ENCODE results near the gene HAL. TPM values are rescaled to one million over a fixed set of nuclear protein-coding genes. Genes with fewer than 3 reads are reported as not detected.

Gene HAL
- total and polyA plus RNA-seq, 2 of the 13 experiments (the other 11 are each of a cell fraction or from before 2014, with no cell fraction given), result 0.89 to 37.8 TPM

- TF ChIP-seq NONO (IDR thresholded peaks at IDR 0.05) (no peak), NONO (CRISPR knock-in tag; conservative IDR thresholded peaks at IDR 0.05) (peak; percentile 50; the same call in 1 of the 2 replicates), ZBTB33 (CRISPR knock-in tag; IDR thresholded peaks at IDR 0.05) (peak; percentile 30; the same call in 1 of the 2 replicates), AGO1 (IDR thresholded peaks at IDR 0.05; ENCODE audit: low read depth, low read length, poor library complexity, severe bottlenecking) (no peak), POLR2A (IDR thresholded peaks at IDR 0.05; ENCODE audit: insufficient read depth in 1 of 2, low read depth in 2 of 2, low read length in 2 of 2) (peak in 1 of 2 experiments; percentile 48; a peak in 1 of 4 replicates), KAT7 (CRISPR knock-in tag; IDR thresholded peaks at IDR 0.05; ENCODE audit: borderline replicate concordance) (no peak), HES4 (CRISPR knock-in tag; IDR thresholded peaks at IDR 0.05; ENCODE audit: borderline replicate concordance) (peak; percentile 22; the same call in 1 of the 2 replicates), WIZ (CRISPR knock-in tag; IDR thresholded peaks at IDR 0.05) (0 out of 2 replicates have a peak, but pooled peaks have one; percentile 6), SMAD1 (CRISPR knock-in tag; IDR thresholded peaks at IDR 0.05; ENCODE audit: borderline replicate concordance, low read depth) (peak; percentile 14; the same call in 1 of the 2 replicates), SPEN (CRISPR knock-in tag; IDR thresholded peaks at IDR 0.05; ENCODE audit: low read depth) (0 out of 2 replicates have a peak, but pooled peaks have one; percentile 7), REST (IDR thresholded peaks at IDR 0.05; ENCODE audit: borderline replicate concordance in 1 of 2, low read depth in 1 of 2, low read length in 2 of 2) (no peak), KDM5B (CRISPR knock-in tag; IDR thresholded peaks at IDR 0.05; ENCODE audit: borderline replicate concordance) (peak; percentile 89), HMGXB4 (CRISPR knock-in tag; IDR thresholded peaks at IDR 0.05; ENCODE audit: borderline replicate concordance in 1 of 2, low read depth in 1 of 2) (peak in 1 of 2 experiments; percentile 7; a peak in 1 of 4 replicates), ZFP91 (CRISPR knock-in tag; IDR thresholded peaks at IDR 0.05; ENCODE audit: borderline replicate concordance) (peak; percentile 53; the same call in 1 of the 2 replicates), SP2 (CRISPR knock-in tag; IDR thresholded peaks at IDR 0.05) (no peak), ZNF280B (CRISPR knock-in tag; IDR thresholded peaks at IDR 0.05; ENCODE audit: borderline replicate concordance) (0 out of 2 replicates have a peak, but pooled peaks have one; percentile 43)
These were observed 709 bp downstream of the HAL start (continued) for GRCh38 chr12:95995238-95996031.
